ENCODE data around the gene STPG3.
"Not testable (repeated sequence)": the region's sequence is repeated elsewhere in the genome, so short reads cannot be mapped to it uniquely, and the experiment has no call there.

Gene STPG3

GRCh38 chr9:137254624-137255447 is 3.8 kb downstream of the STPG3 start, which contains the start of gene NELFB:
TSS of gene NELFB (plus strand) at chr9:137255327.
- peaks cover 41% of the 10 kb centered on the region for H3K4me1 Mint-ChIP-seq
- H3K36me3 Mint-ChIP-seq (ENCODE audit: low read depth), result peaks cover 13% of the 10 kb centered on the region
- H3K9me3 Mint-ChIP-seq, result no peaks in the 10 kb centered on the region
- TF ChIP-seq CTCF (IDR thresholded peaks at IDR 0.05), result no peak
- peak within 1 kb of the TSS; percentile 92 for H3K27ac Mint-ChIP-seq
- peak within 1 kb of the TSS; percentile 93 for H3K4me3 Mint-ChIP-seq
- DNase-seq, result peak; percentile 99
- H3K27me3 Mint-ChIP-seq (ENCODE audit: low read depth, poor library complexity), result no peaks in the 10 kb centered on the region

DNA sequence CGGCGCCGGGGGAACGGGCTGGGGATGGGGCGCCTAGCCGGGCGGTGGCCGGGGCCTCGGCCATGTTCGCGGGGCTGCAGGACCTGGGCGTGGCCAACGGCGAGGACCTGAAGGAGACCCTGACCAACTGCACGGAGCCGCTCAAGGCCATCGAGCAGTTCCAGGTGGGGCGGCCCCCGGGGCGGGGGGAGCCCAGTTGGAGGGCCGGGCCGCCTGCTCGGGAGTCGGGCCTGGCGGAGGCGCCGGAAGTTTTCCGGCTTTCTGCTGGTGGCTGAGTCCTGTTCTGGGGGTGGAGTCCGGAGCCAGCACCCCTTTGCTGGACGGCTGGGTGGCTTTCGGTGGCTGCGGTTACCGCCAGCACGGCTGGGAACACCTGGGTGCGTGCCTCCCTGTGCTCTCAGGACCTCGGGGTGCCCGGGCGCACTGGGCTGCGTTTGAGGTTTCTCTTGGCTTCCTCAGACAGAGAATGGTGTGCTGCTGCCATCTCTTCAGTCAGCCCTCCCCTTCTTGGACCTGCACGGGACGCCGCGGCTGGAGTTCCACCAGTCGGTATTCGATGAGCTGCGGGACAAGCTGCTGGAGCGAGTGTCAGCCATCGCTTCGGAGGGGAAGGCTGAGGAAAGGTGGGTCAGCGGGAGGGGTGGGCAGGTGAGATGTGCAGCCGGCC is 4.5 kb downstream of the STPG3 start:
- H3K27ac Mint-ChIP-seq, result no peak overlapping the region
- peaks cover 13% of the 10 kb centered on the region for H3K36me3 Mint-ChIP-seq (ENCODE audit: low read depth)
- H3K27me3 Mint-ChIP-seq (ENCODE audit: low read depth, poor library complexity), result no peaks in the 10 kb centered on the region
- no peak for DNase-seq
- H3K9me3 Mint-ChIP-seq, result no peaks in the 10 kb centered on the region
- TF ChIP-seq CTCF (IDR thresholded peaks at IDR 0.05), result no peak
- H3K4me1 Mint-ChIP-seq, result peaks cover 37% of the 10 kb centered on the region
- peak overlapping the region; percentile 85 for H3K4me3 Mint-ChIP-seq

DNA sequence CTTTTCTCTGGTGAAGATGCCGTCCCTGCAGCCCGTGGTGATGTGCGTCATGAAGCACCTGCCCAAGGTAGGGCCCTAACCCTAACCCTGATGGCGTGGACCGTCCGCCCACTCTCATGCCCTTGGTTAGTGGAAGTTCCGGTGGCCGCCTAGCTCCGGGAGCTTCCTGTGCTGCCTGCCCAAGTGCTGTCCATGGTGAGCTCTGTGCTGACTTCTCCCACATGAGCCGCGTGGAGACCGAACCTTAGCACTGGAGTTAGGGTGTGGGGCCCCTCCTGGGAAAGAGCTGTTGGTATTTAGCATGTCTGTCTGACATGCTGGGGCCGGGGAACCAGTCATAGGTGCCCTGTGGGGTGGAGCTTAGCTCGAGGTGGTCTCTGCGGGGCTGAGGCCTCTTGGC is 5.3 kb downstream of the STPG3 start:
- TF ChIP-seq CTCF (IDR thresholded peaks at IDR 0.05), result no peak
- Mint-ChIP-seq H3K4me1 (peaks cover 31% of the 10 kb centered on the region), H3K36me3 (ENCODE audit: low read depth) (peaks cover 18% of the 10 kb centered on the region), H3K27me3 (ENCODE audit: low read depth, poor library complexity) (no peaks in the 10 kb centered on the region), H3K27ac (no peak overlapping the region), H3K9me3 (peaks cover under 1% of the 10 kb centered on the region), H3K4me3 (peak overlapping the region; percentile 85)
- DNase-seq, result no peak

- Mint-ChIP-seq H3K4me3 (peak overlapping the region; percentile 85), H3K9me3 (peaks cover 5% of the 10 kb centered on the region), H3K36me3 (ENCODE audit: low read depth) (peaks cover 23% of the 10 kb centered on the region), H3K4me1 (peaks cover 27% of the 10 kb centered on the region), H3K27me3 (ENCODE audit: low read depth, poor library complexity) (no peaks in the 10 kb centered on the region), H3K27ac (no peak overlapping the region)
- DNase-seq, result no peak
- no peak for TF ChIP-seq CTCF (IDR thresholded peaks at IDR 0.05)
Observed at GRCh38 chr9:137256856-137257255, 5.8 kb downstream of the STPG3 start.

GRCh38 chr9:137262173-137262908 is 11.3 kb downstream of the STPG3 start:
- H3K4me3 Mint-ChIP-seq; H3K4me1 Mint-ChIP-seq; H3K27ac Mint-ChIP-seq; DNase-seq; H3K27me3 Mint-ChIP-seq (ENCODE audit: low read depth, poor library complexity); H3K9me3 Mint-ChIP-seq: not testable (repeated sequence)
- peaks cover 29% of the 10 kb centered on the region for H3K36me3 Mint-ChIP-seq (ENCODE audit: low read depth)
- peak; percentile 46 for TF ChIP-seq CTCF (IDR thresholded peaks at IDR 0.05)

All from nephron progenitor cell (in vitro differentiated cells).